ENCODE measurements around the gene TSPAN1. TPM values are rescaled to one million over a fixed set of nuclear protein-coding genes. Genes with fewer than 3 reads are reported as not detected.

The TSPAN1 gene
- total RNA-seq, 4 donors from 2014 or later: 228 to 1,657 (median 1,038) TPM

- in situ Hi-C loops (cut with MboI; ENCODE audit: low pct_ligation_motif_present in 1 of 4, low pct_unique_long_range_greater_than_20kb in 1 of 4, low sequenced_read_pairs in 3 of 4) (no loop called here), intact Hi-C loops (cut with DNase I; ENCODE audit: low total_unique reads) (no loop called here)
- Histone ChIP-seq H3K4me1 (no peaks in the 10 kb centered on the region), H3K4me3 (no peak overlapping the region), H3K36me3 (no peaks in the 10 kb centered on the region), H3K27me3 (no peaks in the 10 kb centered on the region), H3K27ac (no peak overlapping the region), H3K9me3 (no peaks in the 10 kb centered on the region)
- no peak for DNase-seq
- no peak for TF ChIP-seq POLR2A (IDR thresholded peaks at IDR 0.05)
- TF ChIP-seq POLR2AphosphoS5 (IDR thresholded peaks at IDR 0.05): no peak
- TF ChIP-seq EP300 (IDR thresholded peaks at IDR 0.05; ENCODE audit: low read depth): no peak
- no peak for TF ChIP-seq CTCF (IDR thresholded peaks at IDR 0.05)
- 91 to 100% methylated on average over 1 of the region's 1 CpG for WGBS, 2 donors (ENCODE audit: low coverage in 1 of 2)
These were observed 17.0 kb upstream of the TSPAN1 start for GRCh38 chr1:46157916-46158311.

DNA sequence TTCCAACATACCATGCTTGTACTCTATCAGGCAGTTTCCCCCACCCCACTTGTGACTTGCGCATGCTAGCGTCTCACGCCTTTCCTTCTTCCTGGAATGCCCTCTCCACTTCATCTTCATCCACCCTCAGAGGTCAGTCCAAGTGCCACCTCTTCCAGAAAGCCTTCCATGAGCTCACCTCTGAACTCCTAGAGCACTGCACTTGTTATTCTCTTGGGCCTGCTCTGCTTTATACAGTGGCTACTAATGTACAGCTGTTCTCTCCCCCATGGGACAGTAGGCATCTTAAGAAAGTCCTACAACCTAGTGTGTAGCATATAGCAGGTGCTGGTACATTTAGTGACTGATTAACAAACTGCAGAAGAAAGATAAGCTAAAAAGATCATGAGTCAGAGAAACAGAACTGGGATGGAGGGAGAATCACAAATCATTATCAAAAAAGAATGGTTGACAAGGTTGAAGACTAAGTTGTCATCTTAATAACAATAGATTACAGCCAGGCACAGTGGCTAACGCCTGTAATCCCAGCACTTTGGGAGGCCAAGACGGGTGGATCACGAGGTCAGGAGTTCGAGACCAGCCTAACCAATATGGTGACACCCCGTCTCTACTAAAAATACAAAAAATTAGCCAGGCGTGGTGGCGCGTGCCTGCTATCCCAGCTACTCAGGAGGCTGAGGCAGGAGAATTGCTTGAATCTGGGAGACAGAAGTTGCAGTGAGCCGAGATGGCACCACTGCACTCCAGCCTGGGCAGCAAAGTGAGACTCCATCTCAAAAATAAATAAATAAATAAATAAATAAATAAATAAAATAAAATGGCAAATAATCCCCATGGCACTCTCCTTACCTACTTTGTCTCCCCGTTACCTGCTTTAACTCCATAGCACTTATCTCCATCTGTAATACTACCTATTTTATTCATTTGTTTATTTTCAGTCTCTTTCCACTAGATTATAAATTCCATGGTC, 16.3 kb upstream of the TSPAN1 start:
- H3K4me1 ChIP-seq: no peaks in the 10 kb centered on the region
- no peak for DNase-seq
- no peak overlapping the region for H3K27ac ChIP-seq
- intact Hi-C loops (cut with DNase I; ENCODE audit: low total_unique reads): no loop called here
- H3K36me3 ChIP-seq: no peaks in the 10 kb centered on the region
- in situ Hi-C loops (cut with MboI; ENCODE audit: low pct_ligation_motif_present in 1 of 4, low pct_unique_long_range_greater_than_20kb in 1 of 4, low sequenced_read_pairs in 3 of 4): no loop called here
- no peaks in the 10 kb centered on the region for H3K9me3 ChIP-seq
- no peaks in the 10 kb centered on the region for H3K27me3 ChIP-seq
- TF ChIP-seq POLR2AphosphoS5 (IDR thresholded peaks at IDR 0.05) (no peak), POLR2A (IDR thresholded peaks at IDR 0.05) (no peak), EP300 (IDR thresholded peaks at IDR 0.05; ENCODE audit: low read depth) (no peak), CTCF (IDR thresholded peaks at IDR 0.05) (no peak)
- WGBS, 2 donors (ENCODE audit: low coverage in 1 of 2): 88 to 89% methylated on average over 12 to 13 of the region's 13 CpGs
- no peak overlapping the region for H3K4me3 ChIP-seq

- TF ChIP-seq POLR2AphosphoS5 (IDR thresholded peaks at IDR 0.05) (no peak), EP300 (IDR thresholded peaks at IDR 0.05; ENCODE audit: low read depth) (no peak), CTCF (IDR thresholded peaks at IDR 0.05) (no peak), POLR2A (IDR thresholded peaks at IDR 0.05) (no peak)
- intact Hi-C loops (cut with DNase I; ENCODE audit: low total_unique reads): no loop called here
- Histone ChIP-seq H3K4me1 (no peaks in the 10 kb centered on the region), H3K4me3 (no peak overlapping the region), H3K27ac (no peak overlapping the region), H3K9me3 (no peaks in the 10 kb centered on the region), H3K36me3 (no peaks in the 10 kb centered on the region), H3K27me3 (no peaks in the 10 kb centered on the region)
- DNase-seq: no peak
- in situ Hi-C loops (cut with MboI; ENCODE audit: low pct_ligation_motif_present in 1 of 4, low pct_unique_long_range_greater_than_20kb in 1 of 4, low sequenced_read_pairs in 3 of 4): no loop called here
- WGBS, 2 donors (ENCODE audit: low coverage in 1 of 2): 64 to 93% methylated on average over 3 of the region's 3 CpGs
These were observed 15.4 kb upstream of the TSPAN1 start for GRCh38 chr1:46159516-46159915.

DNA sequence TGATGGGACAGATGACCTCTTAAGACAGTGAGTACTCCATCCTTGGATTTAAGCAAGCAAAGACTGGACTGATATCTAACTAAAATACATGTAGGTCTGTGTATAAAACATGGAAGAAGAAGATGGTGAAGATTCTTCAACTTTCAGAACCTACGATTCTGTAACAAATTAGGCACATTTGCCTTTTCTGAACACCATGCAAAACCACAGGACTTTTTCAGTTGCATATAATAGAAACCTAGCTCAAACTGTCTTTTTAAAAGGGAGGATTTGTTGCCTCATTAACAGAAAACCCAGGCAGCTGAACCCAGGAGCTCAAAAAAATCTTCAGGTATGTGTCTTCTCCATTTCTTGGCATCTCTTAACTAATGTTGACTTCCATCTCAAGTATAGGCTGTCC, 14.7 kb upstream of the TSPAN1 start:
- H3K9me3 ChIP-seq: no peaks in the 10 kb centered on the region
- intact Hi-C loops (cut with DNase I; ENCODE audit: low total_unique reads) (no loop called here), in situ Hi-C loops (cut with MboI; ENCODE audit: low pct_ligation_motif_present in 1 of 4, low pct_unique_long_range_greater_than_20kb in 1 of 4, low sequenced_read_pairs in 3 of 4) (no loop called here)
- H3K27ac ChIP-seq: no peak overlapping the region
- no peak for DNase-seq
- TF ChIP-seq EP300 (IDR thresholded peaks at IDR 0.05; ENCODE audit: low read depth) (no peak), POLR2A (IDR thresholded peaks at IDR 0.05) (no peak), CTCF (IDR thresholded peaks at IDR 0.05) (no peak), POLR2AphosphoS5 (IDR thresholded peaks at IDR 0.05) (no peak)
- H3K4me1 ChIP-seq: no peaks in the 10 kb centered on the region
- H3K36me3 ChIP-seq: no peaks in the 10 kb centered on the region
- H3K27me3 ChIP-seq: no peaks in the 10 kb centered on the region
- 77 to 86% methylated on average over 1 of the region's 1 CpG for WGBS, 2 donors (ENCODE audit: low coverage in 1 of 2)
- H3K4me3 ChIP-seq: no peak overlapping the region
